Measurements from ENCODE around the gene KRTAP5-10. TPM values are rescaled to one million over a fixed set of nuclear protein-coding genes. Genes with fewer than 3 reads are reported as not detected.
"Not testable (repeated sequence)": the region's sequence is repeated elsewhere in the genome, so short reads cannot be mapped to it uniquely, and the experiment has no call there.

Gene KRTAP5-10
- total and polyA plus RNA-seq, 5 donors from 2014 or later, result not detected

DNA sequence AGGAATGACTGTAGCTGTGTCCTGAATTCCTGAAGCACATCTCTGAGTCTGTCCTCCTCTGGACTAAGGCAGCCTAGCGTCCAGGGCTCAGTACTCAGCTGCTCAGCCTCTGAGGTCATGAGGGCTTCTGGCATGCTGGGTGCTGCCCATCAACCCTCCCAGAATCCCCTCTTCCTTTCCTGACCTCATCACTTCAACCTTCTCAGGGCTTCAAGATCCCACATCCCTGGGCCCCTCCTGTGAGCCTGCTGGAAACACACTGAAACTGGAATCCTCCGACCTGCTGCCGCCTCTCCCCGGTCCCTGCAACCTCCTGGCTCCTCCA lies 26.7 kb upstream of the KRTAP5-10 start:
- Histone ChIP-seq H3K36me3 (ENCODE audit: control insufficient read depth, insufficient read depth, low read length) (no peaks in the 10 kb centered on the region), H3K4me1 (ENCODE audit: control insufficient read depth, insufficient read depth, low read length, poor library complexity, severe bottlenecking) (no peaks in the 10 kb centered on the region), H3K27ac (ENCODE audit: insufficient read depth, low read length, poor library complexity, severe bottlenecking) (no peak overlapping the region), H3K9me3 (ENCODE audit: control insufficient read depth in 2 of 2, low read length in 2 of 2) (peaks cover 0 to 7% of the 10 kb centered on the region in 2 experiments), H3K4me3 (ENCODE audit: low read depth, low read length) (no peak overlapping the region), H3K27me3 (ENCODE audit: control insufficient read depth, insufficient read depth, low read length) (no peaks in the 10 kb centered on the region)
- Mint-ChIP-seq H3K4me3 (no peak overlapping the region), H3K36me3 (peaks cover 3% of the 10 kb centered on the region), H3K4me1 (no peaks in the 10 kb centered on the region), H3K9me3 (peaks cover 0 to 6% (median 0%) of the 10 kb centered on the region in 7 donors), H3K27ac (no peak overlapping the region), H3K27me3 (peaks cover 6% of the 10 kb centered on the region)
- DNase-seq (no peak), ATAC-seq (ENCODE audit: low read depth in 2 of 2) (no peak)

DNA sequence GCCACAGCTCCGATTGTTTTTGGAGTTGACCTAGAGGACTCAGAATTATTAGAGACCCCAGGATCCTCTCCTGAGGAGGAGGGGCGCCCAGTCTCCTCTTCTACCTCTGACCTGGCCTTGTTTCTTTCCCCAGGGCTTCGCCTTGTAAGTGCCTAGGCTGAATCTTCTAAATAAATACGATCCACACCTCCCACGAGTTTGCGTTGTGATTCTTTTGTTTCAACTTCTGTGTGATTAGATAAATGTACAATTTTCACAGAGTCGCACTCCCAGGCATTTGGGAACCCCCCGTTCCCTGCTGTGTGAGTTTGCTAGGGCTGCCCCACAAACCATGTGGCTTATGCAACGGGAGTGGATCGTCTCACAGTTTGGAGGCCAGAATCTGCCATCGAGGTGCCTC lies 26.3 kb upstream of the KRTAP5-10 start:
- Mint-ChIP-seq H3K36me3 (peaks cover 3% of the 10 kb centered on the region), H3K4me3 (no peak overlapping the region), H3K9me3 (peaks cover 0 to 6% (median 0%) of the 10 kb centered on the region in 7 donors), H3K4me1 (no peaks in the 10 kb centered on the region), H3K27me3 (peaks cover 10% of the 10 kb centered on the region), H3K27ac (no peak overlapping the region)
- no peaks in the 10 kb centered on the region for H3K4me1 ChIP-seq (ENCODE audit: control insufficient read depth, insufficient read depth, low read length, poor library complexity, severe bottlenecking)
- no peaks in the 10 kb centered on the region for H3K27me3 ChIP-seq (ENCODE audit: control insufficient read depth, insufficient read depth, low read length)
- no peak overlapping the region for H3K4me3 ChIP-seq (ENCODE audit: low read depth, low read length)
- DNase-seq (no peak), ATAC-seq (ENCODE audit: low read depth in 2 of 2) (no peak)
- no peaks in the 10 kb centered on the region for H3K36me3 ChIP-seq (ENCODE audit: control insufficient read depth, insufficient read depth, low read length)
- peaks cover 0 to 7% of the 10 kb centered on the region in 2 experiments for H3K9me3 ChIP-seq (ENCODE audit: control insufficient read depth in 2 of 2, low read length in 2 of 2)
- no peak overlapping the region for H3K27ac ChIP-seq (ENCODE audit: insufficient read depth, low read length, poor library complexity, severe bottlenecking)

DNA sequence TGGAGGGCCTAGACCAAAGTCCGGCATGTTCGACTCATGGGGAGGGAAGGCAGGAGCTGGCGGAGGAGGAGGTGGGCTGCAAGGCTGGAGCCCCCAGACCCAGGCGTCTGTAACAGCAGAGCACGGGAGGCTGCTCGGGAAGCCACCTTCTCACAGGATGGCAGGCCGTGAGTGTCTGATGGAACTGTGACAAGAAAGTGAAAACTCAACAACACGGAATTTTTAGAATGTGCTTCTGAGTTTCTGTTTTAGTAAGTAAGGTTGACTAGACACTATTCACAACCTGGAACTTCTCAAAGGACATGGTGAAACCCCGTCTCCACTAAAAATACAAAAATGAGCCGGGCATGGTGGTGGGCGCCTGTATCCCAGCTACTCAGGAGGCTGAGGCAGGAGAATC lies 25.4 kb upstream of the KRTAP5-10 start:
- not testable (repeated sequence) for H3K27me3 ChIP-seq (ENCODE audit: control insufficient read depth, insufficient read depth, low read length); H3K36me3 ChIP-seq (ENCODE audit: control insufficient read depth, insufficient read depth, low read length); H3K27ac Mint-ChIP-seq; DNase-seq; H3K4me1 Mint-ChIP-seq; H3K4me3 ChIP-seq (ENCODE audit: low read depth, low read length); H3K27ac ChIP-seq (ENCODE audit: insufficient read depth, low read length, poor library complexity, severe bottlenecking); H3K36me3 Mint-ChIP-seq; H3K4me3 Mint-ChIP-seq; H3K4me1 ChIP-seq (ENCODE audit: control insufficient read depth, insufficient read depth, low read length, poor library complexity, severe bottlenecking); H3K9me3 Mint-ChIP-seq; ATAC-seq (ENCODE audit: low read depth in 2 of 2); H3K9me3 ChIP-seq (ENCODE audit: control insufficient read depth in 2 of 2, low read length in 2 of 2)
- H3K27me3 Mint-ChIP-seq, result peaks cover 15% of the 10 kb centered on the region

DNA sequence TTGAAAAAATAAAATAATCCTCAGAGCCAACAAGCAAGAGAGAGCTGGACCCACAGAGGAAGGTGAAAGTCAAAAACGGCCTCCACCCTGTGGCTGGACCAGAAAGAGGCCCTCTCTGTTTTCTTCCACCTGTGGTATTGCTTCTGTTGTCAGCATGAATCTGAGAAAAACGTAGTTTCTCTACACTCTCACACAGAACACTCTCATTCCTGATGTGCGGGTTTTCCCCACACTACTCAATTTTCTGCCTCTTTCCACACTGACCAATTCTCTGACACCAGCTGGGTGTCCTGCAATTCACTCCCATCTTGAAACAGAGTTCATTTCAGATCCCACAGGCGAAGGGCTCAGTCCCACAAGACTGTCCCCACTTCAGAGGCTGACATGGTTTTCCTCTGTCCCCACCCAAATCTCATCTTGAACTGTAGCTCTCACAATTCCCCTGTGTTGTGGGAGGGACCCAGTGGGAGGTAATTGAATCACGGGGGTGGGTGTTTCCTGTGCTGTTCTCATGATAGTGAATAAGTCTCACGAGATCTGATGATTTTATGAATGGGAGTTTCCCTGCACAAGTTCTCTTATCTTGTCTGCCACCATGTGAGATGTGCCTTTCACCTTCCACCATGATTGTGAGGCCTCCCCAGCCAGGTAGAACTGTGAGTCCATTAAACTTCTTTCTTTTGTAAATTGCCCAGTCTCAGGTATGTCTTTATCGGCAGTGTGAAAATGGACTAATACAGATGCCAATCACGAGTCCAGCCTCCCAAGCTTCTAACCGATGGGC lies 24.6 kb upstream of the KRTAP5-10 start:
- not testable (repeated sequence) for H3K4me3 Mint-ChIP-seq; H3K27ac ChIP-seq (ENCODE audit: insufficient read depth, low read length, poor library complexity, severe bottlenecking); H3K4me1 ChIP-seq (ENCODE audit: control insufficient read depth, insufficient read depth, low read length, poor library complexity, severe bottlenecking); H3K9me3 Mint-ChIP-seq; H3K36me3 ChIP-seq (ENCODE audit: control insufficient read depth, insufficient read depth, low read length); H3K36me3 Mint-ChIP-seq; H3K9me3 ChIP-seq (ENCODE audit: control insufficient read depth in 2 of 2, low read length in 2 of 2); H3K4me3 ChIP-seq (ENCODE audit: low read depth, low read length); H3K27ac Mint-ChIP-seq; ATAC-seq (ENCODE audit: low read depth in 2 of 2); H3K27me3 ChIP-seq (ENCODE audit: control insufficient read depth, insufficient read depth, low read length); H3K4me1 Mint-ChIP-seq; DNase-seq
- H3K27me3 Mint-ChIP-seq, result peaks cover 15% of the 10 kb centered on the region

DNA sequence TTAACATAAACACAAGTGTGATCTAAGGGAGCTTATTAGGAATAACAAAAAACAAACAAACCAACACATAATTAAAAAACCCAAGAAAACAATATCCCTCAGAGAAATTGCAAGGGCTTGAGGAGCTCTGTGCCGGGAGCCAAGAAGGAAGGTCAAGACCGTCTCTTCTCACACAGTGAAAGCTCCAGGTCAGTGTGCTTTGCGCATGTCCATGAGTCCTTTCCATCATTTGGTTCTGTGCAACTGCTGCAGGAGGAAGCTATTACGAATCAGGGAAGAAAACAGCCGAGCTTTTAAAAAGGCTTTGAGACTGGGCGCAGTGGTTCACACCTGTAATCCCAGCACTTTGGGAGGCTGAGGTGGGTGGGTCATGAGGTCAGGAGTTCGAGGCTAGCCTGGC lies 23.0 kb upstream of the KRTAP5-10 start:
- DNase-seq, result no peak
- Histone ChIP-seq H3K9me3 (ENCODE audit: control insufficient read depth in 2 of 2, low read length in 2 of 2) (peaks cover 0 to 7% of the 10 kb centered on the region in 2 experiments), H3K4me3 (ENCODE audit: low read depth, low read length) (no peak overlapping the region), H3K4me1 (ENCODE audit: control insufficient read depth, insufficient read depth, low read length, poor library complexity, severe bottlenecking) (no peaks in the 10 kb centered on the region), H3K27me3 (ENCODE audit: control insufficient read depth, insufficient read depth, low read length) (no peaks in the 10 kb centered on the region), H3K27ac (ENCODE audit: insufficient read depth, low read length, poor library complexity, severe bottlenecking) (no peak overlapping the region), H3K36me3 (ENCODE audit: control insufficient read depth, insufficient read depth, low read length) (no peaks in the 10 kb centered on the region)
- Mint-ChIP-seq H3K9me3 (peaks cover 0 to 7% (median 2%) of the 10 kb centered on the region in 7 donors), H3K36me3 (peaks cover 3% of the 10 kb centered on the region), H3K4me1 (no peaks in the 10 kb centered on the region), H3K27ac (no peak overlapping the region), H3K4me3 (no peak overlapping the region), H3K27me3 (peaks cover 15% of the 10 kb centered on the region)
- no peak for ATAC-seq (ENCODE audit: low read depth in 2 of 2)

DNA sequence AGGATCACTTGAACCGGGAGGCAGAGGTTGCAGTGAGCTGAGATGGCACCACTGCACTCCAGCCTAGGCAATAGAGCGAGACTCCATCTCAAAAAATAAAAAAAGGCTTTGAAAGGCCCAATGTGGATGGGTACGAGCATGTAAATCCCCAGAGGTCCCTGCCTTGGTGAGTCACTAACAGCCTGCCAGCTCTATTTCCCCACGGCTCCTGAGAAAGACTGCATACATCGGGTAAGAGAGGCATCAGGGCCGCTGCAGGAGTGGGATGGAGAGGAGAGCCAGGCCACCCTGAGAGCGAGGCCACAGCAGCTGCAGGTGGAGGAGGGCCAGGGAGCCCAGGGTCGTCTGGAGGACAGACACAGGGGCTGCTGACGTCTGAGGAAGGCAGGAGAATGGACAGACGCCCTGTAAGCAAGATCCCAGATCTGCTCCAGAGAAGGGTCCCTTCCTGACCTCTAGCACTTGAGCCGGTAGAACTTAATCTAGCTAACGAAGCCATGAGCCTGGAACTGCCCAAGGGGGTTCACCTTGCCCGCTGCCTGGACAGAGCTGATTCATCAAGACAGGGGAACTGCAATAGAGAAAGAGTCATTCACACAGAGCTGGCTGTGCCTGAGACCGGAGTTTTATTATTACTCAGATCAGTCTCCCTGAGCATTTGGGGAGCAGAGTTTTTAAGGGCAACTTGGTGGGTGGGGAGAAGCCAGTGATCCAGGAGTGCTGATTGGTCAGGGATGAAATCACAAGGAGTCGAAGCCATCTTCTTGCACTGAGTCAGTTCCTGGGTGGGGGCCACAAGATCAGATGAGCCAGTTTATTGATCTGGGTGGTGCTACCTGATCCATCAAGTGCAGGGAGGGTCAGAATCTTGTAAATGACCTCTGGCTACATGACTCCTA lies 22.2 kb upstream of the KRTAP5-10 start:
- ATAC-seq (ENCODE audit: low read depth in 2 of 2), result no peak
- H3K36me3 ChIP-seq (ENCODE audit: control insufficient read depth, insufficient read depth, low read length), result no peaks in the 10 kb centered on the region
- DNase-seq, result no peak
- Mint-ChIP-seq H3K27ac (no peak overlapping the region), H3K9me3 (peaks cover 0 to 7% (median 2%) of the 10 kb centered on the region in 7 donors), H3K36me3 (peaks cover 3% of the 10 kb centered on the region), H3K27me3 (peaks cover 17% of the 10 kb centered on the region), H3K4me3 (no peak overlapping the region), H3K4me1 (no peaks in the 10 kb centered on the region)
- H3K27ac ChIP-seq (ENCODE audit: insufficient read depth, low read length, poor library complexity, severe bottlenecking), result no peak overlapping the region
- H3K4me1 ChIP-seq (ENCODE audit: control insufficient read depth, insufficient read depth, low read length, poor library complexity, severe bottlenecking), result no peaks in the 10 kb centered on the region
- no peaks in the 10 kb centered on the region for H3K27me3 ChIP-seq (ENCODE audit: control insufficient read depth, insufficient read depth, low read length)
- peaks cover 0 to 7% of the 10 kb centered on the region in 2 experiments for H3K9me3 ChIP-seq (ENCODE audit: control insufficient read depth in 2 of 2, low read length in 2 of 2)
- no peak overlapping the region for H3K4me3 ChIP-seq (ENCODE audit: low read depth, low read length)

DNA sequence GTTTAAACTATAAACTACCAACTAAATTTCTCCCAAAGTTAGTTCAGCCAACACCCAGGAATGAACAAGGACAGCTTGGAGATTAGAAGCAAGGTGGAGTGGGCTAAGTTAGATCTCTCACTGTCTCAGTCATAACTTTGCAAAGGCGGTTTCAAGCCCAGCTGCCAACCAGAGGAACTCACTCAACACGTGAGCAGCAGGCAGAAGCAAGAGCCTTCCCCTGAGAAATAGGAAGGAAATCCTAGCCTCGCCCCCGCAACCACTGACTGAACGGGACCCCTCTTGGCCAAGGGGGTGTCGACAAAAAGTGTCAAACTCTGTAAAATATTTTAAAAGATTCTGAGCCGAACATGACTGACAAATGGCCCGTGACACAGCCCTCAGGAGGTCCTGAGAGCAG lies 21.5 kb upstream of the KRTAP5-10 start:
- no peak overlapping the region for H3K27ac Mint-ChIP-seq
- peaks cover 0 to 7% of the 10 kb centered on the region in 2 experiments for H3K9me3 ChIP-seq (ENCODE audit: control insufficient read depth in 2 of 2, low read length in 2 of 2)
- H3K27me3 ChIP-seq (ENCODE audit: control insufficient read depth, insufficient read depth, low read length), result no peaks in the 10 kb centered on the region
- H3K9me3 Mint-ChIP-seq, result peaks cover 0 to 7% (median 2%) of the 10 kb centered on the region in 7 donors
- DNase-seq (peak in 1 of 3 donors; percentile 1), ATAC-seq (ENCODE audit: low read depth in 2 of 2) (no peak)
- peaks cover 19% of the 10 kb centered on the region for H3K27me3 Mint-ChIP-seq
- no peak overlapping the region for H3K27ac ChIP-seq (ENCODE audit: insufficient read depth, low read length, poor library complexity, severe bottlenecking)
- no peaks in the 10 kb centered on the region for H3K4me1 Mint-ChIP-seq
- H3K36me3 ChIP-seq (ENCODE audit: control insufficient read depth, insufficient read depth, low read length), result no peaks in the 10 kb centered on the region
- no peak overlapping the region for H3K4me3 Mint-ChIP-seq
- no peaks in the 10 kb centered on the region for H3K4me1 ChIP-seq (ENCODE audit: control insufficient read depth, insufficient read depth, low read length, poor library complexity, severe bottlenecking)
- no peak overlapping the region for H3K4me3 ChIP-seq (ENCODE audit: low read depth, low read length)
- peaks cover 3% of the 10 kb centered on the region for H3K36me3 Mint-ChIP-seq
